ENCODE data around the gene STAP2.

Gene STAP2

DNA sequence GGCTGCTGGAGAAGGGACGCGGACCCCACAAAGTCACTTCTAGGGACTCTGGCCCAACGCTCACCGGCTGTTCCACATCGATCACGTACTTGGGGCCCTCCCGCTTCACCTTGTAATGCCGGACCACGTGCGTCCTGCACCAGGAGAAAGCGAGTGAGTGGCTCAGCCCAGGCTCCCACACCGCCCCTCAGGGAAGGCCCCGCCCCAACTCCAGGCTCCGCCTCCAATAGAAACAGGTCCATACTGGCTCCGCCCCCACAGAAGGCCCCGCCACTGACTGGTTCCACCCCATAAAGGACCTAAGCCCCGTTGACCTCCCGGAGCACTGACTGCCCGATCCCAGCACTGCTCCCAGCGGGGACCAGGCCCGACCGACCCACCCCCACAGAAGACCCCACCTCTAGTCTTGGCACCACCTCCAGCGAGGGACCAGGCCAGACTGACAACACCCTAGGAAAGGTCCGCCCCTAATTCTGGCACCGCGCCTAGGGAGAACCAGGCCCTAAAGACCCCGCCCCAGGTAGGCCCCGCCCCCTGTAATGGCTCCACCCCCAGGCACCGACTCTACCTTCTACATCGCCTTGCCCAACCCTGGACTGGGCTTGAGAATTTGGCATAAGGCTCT, 11.3 kb downstream of the STAP2 start:
- DNase-seq (ENCODE audit: low read depth) = peak; percentile 52

DNA sequence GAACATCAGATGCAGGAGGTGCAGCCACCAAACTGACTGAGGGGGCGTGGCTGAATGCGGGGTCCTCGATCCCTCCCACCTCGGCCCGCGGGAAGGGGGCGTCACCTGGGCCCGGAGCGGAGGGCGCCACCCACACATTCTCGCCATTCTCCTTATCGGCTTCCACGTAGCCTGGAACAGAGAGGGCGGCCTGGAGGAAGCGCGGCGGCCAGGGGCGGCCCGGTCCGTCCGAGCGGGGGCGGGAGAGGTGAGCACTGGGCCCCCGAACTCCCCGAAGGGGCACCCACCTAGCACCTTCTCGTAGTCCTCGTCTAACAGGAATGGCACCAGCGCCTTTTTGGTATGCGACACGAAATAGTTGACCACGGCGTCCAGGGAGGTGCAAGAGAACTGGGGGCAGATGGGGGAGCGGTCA, 11.8 kb downstream of the STAP2 start:
- no peak for DNase-seq (ENCODE audit: low read depth)

DNA sequence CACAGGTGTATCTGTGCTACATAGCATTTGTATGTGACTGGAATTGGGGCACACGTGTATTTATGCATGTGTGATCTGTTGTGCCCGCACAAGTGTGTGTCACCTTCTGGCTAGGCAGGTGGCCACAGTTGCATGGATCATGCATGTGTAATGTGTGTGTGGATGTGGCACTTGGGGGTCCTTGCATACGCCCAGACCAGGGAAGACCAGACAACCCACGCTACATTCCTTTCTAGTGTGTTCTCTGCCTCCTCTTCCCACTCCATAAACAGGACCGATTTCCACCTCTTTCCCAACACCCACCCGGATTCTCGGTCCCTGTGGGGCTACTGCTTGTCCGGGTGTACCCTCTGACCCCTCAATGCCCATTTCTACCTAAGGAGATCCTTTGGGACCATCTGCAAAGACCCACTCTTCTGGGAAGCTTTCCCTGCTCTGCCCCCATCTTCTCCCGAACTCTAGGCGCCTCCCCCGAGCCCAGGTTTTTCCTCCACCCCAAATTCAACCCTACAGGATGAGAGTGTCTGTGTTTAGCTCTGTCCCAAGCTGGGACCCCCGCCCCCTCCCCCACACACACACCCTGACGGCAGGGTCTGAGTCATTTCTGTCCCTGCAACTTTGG, 12.3 kb downstream of the STAP2 start:
- DNase-seq (ENCODE audit: low read depth) = no peak

DNA sequence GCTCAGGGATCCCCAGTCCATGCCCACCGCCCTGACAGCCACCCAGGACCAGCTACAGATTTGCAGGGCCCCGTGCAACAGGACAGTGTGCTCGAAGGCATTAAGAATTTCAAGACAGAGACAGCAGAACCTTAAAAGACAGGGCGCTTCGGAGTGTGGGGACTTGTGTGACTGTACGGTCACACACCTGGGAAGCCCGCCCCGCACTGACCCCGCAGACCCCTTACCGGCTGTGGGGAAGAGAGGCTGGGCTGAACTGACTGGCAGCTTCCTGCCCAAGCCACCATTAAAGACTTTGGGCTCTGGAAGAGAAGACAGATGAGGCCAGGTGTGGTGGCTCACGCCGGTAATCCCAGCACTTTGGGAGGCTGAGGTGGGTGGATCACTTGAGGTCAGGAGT, 14.4 kb downstream of the STAP2 start:
- DNase-seq (ENCODE audit: low read depth) = no peak

DNA sequence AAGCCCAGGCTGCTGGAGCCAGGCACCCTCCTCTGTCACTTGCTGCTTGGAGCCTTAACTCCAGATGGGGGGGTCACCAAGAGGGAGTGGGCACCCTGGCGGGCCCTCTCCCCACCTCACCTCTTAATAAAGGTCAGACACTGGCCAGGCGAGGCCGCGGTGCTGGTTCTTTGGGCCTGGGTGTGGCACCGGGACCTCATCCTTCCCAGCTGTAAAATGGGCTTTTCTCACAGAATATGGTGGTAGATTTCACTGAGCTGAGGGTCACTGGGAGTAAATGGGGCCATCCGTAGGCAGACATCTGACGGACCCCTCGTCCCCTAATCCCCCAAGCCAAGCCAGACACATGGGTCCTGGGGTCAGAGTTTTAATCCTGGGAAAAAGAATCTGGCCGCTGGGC, 14.9 kb downstream of the STAP2 start:
- no peak for DNase-seq (ENCODE audit: low read depth)

DNA sequence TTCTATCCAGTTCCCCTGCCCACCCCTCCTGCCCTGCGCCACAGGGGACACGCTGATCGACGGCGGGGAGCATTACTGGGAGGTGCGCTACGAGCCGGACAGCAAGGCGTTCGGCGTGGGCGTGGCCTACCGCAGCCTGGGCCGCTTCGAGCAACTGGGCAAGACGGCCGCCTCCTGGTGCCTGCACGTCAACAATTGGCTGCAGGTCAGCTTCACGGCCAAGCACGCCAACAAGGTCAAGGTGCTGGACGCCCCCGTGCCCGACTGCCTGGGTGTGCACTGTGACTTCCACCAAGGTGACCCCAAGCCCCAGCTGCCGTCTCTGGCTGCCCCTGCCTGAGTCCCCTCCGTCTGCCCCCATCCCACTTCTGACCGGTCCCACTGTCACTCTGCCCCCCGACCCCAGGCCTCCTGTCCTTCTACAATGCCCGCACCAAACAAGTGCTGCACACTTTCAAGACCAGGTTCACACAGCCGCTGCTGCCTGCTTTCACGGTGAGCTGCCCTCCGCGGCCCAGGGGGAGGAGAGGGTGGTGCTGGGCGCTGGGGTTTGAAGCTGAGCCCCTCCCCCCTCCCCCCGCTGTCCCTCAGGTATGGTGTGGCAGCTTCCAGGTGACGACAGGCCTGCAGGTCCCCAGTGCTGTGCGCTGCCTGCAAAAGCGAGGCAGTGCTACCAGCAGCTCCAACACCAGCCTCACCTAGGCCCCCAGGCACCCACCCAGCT, 15.5 kb downstream of the STAP2 start:
- no peak for DNase-seq (ENCODE audit: low read depth)

DNA sequence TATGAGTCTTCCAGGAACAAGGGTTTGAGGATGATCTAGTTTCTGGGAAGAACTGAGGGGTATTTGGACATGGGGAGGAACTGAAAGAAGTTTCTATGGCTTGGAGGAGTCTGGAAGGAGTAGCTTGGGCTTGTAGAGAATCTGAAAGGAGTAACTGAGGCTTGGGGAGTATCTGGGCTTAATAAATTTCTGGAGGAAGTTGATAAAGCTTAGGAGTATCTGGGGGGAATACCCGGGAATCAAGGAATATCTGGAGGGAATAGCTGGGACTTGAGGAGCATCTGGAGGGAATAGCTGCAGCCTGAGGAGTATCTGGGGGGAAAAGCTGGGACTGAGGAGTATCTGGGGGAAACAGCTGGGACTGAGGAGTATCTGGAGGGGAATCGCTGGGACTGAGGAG, 18.2 kb downstream of the STAP2 start:
- DNase-seq (ENCODE audit: low read depth) = no peak

DNA sequence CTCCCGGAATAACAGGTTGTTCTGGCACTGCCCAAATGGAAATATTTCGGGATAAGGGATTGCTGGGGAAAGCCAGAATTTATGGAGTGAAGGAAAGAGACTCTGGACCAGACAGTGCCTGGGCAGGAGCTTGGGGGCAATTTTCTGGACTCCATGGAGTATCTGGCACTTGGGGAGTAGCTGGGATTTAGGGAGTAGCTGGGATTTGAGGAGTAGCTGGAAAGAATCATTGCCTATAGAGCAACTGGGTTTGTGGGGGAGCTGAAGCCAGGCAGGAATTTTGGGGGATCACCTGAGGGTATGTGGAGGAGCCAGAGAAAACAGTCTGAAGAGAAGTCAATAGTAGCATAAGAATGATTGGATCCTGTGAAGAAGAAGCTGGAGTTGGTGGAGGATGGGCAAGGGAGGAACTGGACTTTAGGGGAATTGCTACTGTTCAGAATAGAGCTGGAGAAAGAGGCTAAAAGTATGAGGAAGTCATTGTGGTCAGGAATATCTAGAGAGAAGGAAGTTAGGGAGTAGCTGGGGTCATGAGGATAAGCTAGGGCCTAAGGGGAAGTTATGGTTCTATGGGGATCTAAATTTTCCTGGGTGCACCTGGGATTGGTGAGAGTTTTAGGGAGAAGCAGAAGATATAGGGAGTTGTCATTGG, 19.4 kb downstream of the STAP2 start:
- no peak for DNase-seq (ENCODE audit: low read depth)

DNA sequence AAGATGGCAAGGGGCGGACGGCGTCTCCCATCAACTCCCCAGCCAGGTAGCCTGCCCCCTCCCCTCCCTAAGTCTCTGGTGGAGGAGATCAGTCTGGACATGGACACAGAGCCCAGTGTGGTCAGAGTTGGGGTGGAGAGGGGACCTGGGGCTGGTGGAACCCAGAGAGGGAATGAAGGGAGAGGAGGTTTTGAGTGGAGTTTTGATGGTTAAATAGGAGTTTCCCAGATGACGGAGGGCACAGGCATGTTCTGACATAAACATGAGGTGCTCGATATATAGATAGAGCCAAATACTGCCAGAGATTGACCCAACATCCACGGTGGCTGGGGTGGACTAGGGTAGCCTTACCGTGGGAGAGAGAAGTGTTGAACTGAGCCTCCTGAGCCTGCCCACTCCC, 20.2 kb downstream of the STAP2 start:
- DNase-seq (ENCODE audit: low read depth) = no peak

DNA sequence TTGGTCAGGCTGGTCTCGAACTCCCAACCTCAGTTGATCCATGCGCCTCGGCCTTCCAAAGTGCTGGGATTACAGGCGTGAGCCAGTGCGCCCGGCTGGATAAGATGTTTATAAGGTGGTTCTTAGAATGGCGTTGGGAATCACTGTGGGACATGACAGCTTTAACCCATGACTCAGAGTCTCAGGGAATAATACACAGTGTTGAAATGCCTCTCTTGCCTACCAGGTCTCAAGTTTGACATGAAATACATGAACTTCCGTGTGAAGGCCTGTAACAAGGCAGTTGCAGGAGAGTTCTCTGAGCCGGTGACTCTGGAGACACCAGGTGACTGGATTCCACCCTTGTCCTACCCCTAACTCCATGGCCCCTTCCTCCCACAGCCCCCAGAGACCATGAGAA, 21.7 kb downstream of the STAP2 start:
- DNase-seq (ENCODE audit: low read depth) = no peak

DNA sequence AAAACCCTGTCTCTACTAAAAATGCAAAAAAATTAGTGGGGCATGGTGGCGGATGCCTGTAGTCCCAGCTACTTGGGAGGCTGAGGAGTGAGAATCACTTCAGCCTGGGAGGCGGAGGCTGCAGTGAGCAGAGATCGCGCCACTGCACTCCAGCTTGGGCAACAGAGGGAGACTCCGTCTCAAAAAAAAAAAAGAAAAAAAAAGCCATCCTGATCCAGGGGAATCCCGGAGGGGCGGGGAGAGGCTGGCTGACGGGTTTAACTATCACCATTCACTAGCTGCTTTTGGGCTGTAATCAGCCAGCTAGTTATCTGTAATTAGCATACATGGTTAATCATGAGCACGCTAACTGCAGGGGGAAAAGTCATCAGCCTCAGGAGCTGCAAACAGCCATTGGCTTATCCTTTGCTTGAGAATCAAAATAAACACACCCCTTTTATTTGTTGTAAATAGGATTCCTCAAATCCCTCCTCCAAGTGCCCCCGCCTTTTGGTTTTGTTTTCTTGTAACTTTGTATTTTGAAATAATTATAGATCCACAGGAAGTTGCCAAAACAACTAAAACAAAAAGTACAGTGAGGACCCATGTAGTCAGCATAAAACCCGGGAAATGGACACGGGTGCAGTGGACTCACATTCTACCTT, 24.7 kb downstream of the STAP2 start:
- no peak for DNase-seq (ENCODE audit: low read depth)

DNA sequence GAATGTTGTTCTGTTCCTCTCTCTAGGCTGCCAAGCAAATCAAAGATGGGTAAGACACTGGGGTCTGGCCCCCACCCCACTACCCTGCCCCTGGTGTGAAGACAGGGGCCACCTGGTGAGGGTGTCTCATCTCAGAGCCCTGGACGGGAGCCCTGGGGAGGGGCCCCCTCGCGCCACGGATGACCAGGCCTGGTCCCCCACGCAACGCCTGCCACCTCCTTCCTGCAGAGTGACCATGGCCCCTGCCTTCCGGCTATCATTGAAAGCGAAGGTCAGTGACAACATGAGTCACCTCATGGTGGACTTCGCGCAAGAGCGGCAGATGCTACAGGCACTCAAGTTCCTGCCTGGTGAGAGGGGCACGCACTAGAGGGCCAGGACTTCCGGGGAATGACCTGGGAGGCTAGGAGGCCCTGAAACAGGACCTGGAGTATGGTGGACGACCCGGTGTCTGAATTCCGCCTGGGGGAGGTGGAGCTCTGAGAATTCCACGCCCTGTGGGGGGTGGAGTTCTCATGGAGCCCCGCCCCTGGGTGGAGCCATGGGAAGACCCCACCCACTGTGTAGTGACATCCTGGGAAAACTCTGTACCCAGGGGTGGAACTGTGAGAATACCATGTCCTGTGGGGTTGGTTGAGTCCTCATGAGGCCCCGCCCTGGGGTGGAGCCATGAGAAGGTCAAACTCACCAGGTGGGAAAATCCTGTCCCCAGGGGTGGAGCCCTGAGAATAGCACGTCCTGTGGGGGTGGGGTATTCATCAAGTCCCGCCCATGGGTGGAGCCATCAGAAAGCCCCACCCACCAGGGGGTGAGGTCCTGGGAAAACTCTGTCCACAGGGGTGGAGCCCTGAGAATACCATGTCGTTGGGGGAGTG, 28.1 kb downstream of the STAP2 start:
- DNase-seq (ENCODE audit: low read depth) = no peak

DNA sequence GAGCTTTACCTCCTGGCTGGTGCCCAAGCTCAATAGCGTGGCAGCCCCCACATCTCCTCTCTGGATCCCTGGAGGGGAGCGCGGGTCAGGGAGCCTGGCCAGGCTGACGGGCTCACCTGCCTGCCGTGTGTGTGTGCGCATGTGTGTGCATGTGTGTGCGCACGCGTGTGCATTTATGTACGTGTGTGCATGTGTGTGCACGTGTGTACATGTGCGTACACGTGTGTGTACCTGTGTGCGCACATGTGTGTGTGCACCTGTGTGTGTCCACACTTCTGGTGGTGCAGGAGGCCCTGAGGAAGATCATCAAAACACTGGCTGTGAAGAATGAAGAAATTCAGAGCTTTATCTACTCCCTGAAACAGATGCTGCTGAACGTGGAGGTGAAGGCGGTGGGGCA, 33.0 kb downstream of the STAP2 start:
- DNase-seq (ENCODE audit: low read depth) = no peak

DNA sequence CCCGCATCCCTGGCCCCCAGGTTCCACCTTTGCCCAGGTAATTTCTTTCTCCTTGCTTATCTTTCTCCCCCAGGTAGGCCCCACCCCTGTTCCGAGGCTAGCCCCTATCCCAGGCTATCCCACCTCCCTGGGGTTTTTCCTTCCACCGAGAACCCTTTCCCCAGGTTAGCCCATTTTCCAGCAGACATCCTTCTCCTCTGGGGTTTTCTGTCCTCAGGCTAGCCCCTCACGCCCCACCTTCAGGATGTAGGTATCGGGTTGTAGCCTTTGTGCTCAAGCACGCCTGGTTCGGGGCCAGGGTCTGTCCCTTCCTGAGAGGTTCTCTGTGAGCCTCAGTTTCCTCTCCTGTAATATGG, 33.4 kb downstream of the STAP2 start:
- no peak for DNase-seq (ENCODE audit: low read depth)

DNA sequence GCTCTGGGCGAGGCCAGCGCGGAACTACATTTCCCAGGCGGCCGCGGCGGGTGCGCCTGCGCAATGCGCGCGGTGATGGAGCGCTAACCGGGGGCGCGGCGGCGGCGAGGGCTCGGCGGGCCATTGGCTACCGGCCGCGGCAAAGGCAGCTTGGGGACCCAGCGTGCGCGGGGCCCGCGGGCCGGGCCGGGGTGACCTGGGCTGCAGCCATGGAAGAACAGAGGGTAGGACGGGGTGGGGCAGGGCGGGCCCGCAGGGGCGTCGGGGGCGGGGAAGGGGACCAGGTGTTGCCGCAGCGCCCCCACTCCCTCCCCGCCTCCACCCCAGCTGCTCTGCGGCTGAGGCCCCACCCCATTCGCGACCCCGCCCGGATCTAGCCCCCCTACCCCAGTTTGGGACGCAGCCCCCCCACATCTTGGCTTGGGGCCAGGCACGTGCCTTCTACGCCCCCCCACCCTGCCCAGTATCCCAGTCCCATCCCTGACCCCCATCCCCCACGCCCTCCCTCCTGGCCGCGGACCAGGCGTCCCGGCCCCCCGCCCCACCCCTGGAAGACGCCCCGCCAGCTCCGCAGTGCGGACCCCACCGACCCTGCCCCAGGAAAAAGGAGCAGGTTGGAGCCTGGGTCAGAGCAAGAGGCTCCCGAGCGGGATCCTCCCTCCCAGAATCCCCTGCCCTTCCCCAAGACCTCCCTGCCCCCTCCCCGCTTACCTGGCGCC, 33.9 kb downstream of the STAP2 start, which contains the start of gene FSD1:
TSS of gene FSD1 (plus strand) at position 61 of the 719 bp plus-strand sequence. CDS start at position 210, 149 bp downstream.
- DNase-seq (ENCODE audit: low read depth) = peak; percentile 53

DNA sequence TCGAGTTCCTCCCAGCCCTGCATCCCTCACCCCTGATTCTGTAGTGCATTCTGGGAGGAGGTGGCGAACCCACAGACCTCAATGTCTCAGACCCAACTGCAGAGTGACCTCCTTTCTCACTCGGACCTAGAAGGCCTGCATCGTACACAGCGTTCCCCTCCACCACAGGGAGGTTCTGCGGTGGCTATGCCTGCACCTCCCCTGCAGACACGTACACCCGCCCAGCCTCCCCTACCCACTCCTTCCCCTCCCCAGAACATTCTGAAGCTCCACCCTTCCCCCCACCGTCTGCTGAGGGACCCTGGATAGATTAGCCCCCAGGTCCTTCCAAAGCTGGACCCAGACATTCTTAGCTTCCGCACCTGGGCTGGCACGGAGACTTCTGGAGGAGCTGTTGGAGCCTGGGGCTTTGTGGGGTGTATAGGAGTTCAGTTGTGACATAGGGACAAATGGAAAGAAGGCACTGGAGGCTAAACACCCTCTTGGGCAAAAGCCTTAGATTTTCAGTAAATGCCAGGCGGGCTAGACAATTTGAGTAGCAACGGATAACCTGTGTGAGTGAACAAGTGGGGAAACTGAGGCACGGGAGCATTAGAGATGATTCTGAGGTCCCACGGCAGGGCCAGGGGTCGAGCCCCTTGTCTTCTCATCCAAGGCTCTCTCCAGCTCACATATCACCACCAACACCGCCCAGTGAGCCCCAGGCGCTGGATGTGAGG, 34.6 kb downstream of the STAP2 start:
- no peak for DNase-seq (ENCODE audit: low read depth)

DNA sequence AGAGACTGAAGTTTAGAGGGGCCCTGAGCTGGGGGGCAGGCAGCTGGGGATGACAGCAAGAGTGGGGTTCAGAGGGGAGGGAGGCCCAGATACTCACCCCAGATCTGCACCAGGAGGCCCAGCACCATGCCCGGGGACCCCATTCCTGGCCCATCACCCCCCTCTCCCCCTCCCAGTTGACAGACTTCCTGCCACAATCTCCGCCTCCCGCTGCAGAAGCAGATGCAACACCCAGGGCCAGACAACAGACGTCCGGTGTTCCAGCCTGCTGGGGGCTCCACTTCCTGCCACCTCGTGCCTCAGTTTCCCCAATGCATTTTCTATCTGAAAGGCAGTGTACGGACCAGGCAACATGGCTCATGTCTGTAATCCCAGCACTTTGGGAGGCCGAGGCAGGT, 36.4 kb downstream of the STAP2 start, which contains the start of gene TMIGD2:
TSS of gene TMIGD2 (minus strand) at position 147 of the 398 bp plus-strand sequence. CDS start at position 143, 4 bp downstream.
- no peak for DNase-seq (ENCODE audit: low read depth)

DNA sequence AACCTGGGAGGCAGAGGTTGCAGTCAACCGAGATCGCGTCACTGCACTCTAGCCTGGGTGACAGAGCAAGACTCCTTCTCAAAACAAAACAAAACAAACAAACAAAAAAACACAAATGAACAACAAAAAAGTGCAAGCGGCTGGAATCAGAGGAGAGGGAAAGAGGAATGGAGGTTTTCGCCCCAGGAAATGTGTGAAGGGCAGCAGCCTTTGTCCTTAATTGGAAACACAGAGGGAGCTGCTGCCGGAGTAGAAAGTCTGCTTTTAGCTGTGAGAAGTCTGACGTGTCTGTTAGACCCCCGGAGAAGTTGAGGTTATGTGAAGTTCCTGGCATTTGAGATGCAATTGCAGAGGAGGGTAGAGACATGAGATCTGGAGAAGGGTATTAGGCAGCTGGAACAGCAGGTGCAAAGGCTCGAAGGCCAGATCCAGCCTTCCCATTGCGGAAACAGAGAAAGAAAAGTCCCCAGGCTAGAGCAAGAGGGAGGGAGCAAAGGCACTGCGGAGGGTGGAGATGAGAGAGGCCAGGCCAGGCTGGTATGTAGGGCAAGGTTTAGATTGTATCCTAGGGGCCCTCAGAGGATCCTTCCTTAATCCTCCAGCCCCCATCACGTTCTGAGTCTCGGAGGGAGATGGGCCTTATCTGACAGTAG, 36.9 kb downstream of the STAP2 start:
- DNase-seq (ENCODE audit: low read depth) = no peak

DNA sequence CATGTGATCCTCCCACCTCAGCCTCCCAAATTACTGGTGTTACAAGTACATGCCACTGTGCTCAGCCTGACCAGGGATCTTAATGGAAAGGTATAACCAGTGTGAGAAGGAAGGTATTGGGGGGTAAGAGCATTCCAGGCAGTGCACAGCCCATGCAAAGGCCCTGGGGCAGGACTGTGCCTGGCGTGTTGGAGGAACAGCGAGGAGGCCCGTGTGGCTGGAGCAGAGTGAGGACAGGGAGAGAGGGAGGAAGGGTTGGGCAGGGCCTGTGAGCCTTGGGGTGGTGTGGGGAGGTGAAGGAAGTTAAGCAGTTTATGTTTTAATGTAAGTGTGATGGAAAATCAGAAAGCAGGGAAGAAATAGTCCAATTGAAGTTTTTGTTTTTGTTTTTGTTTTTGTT, 38.0 kb downstream of the STAP2 start:
- DNase-seq (ENCODE audit: low read depth) = no peak
